HEK293 (cell line): ENCODE results near the gene TP73.
A peak's percentile ranks its signal among the peaks of the same experiment; 100 is the strongest.

ENCODE experiments used
- CTCF ChIA-PET: fragments of 350-600 bp; formaldehyde crosslinking; extraction: SDS; loops from one replicate; lab custom pipeline; 2021; ENCODE audit warnings: antibody characterized with exemption; lab: Yijun Ruan, JAX
- POLR2A ChIA-PET: fragments of 300-600 bp; formaldehyde crosslinking; extraction: SDS; loops from one replicate; lab custom pipeline; 2020; ENCODE audit warnings: antibody characterized with exemption, inconsistent platforms; lab: Yijun Ruan, JAX
- H3K27ac ChIP-seq: fragments of 200-500 bp; sonication (Bioruptor generic); 2 replicates; pipeline ENCODE4 v1.5.1; 2014; ENCODE audit warnings: low read depth, low read length, control low read depth, inconsistent platforms; ENCODE audit errors: extremely low read depth
- H3K36me3 ChIP-seq, 2 experiments: fragments of 200-500 bp in 1 of 2; sonication (Bioruptor generic) in 1 of 2; 1 replicate in 1 of 2; 2 replicates in 1 of 2; pipeline ENCODE4 v1.5.1; 2014 to 2017; ENCODE audit warnings: inconsistent platforms in 2 of 2, low read length in 2 of 2; ENCODE audit not compliant: control insufficient read depth in 2 of 2, insufficient read depth in 1 of 2
- H3K4me1 ChIP-seq: fragments of 200-500 bp; sonication (Bioruptor generic); 2 replicates; pipeline ENCODE4 v1.5.1; 2014; ENCODE audit warnings: mild to moderate bottlenecking, low read length, inconsistent platforms; ENCODE audit not compliant: control insufficient read depth, insufficient read depth
- H3K4me3 ChIP-seq: 2 replicates; pipeline ENCODE4 v1.5.1; 2011; ENCODE audit warnings: low read depth, mild to moderate bottlenecking, control low read depth, low read length, moderate library complexity
- H3K9me3 ChIP-seq: fragments of 200-500 bp; sonication (Bioruptor generic); 2 replicates; pipeline ENCODE4 v1.5.1; 2014; ENCODE audit warnings: low read depth, low read length, inconsistent platforms; ENCODE audit not compliant: control insufficient read depth, insufficient read depth
- BCL11A ChIP-seq: fragments of 450-650 bp; formaldehyde crosslinking; IDR thresholded peaks from 2 replicates; pipeline ENCODE4 v1.5.1; 2016; ENCODE audit warnings: low read depth, missing biosample characterization, missing genetic modification characterization
- BCL11B ChIP-seq: fragments of 450-650 bp; formaldehyde crosslinking; IDR thresholded peaks from 2 replicates; pipeline ENCODE4 v1.5.1; 2016; ENCODE audit warnings: low read depth, missing biosample characterization, missing genetic modification characterization
- GLI4 ChIP-seq: fragments of 450-650 bp; formaldehyde crosslinking; IDR thresholded peaks from 2 replicates; pipeline ENCODE4 v1.5.1; 2016; ENCODE audit warnings: missing biosample characterization, missing genetic modification characterization
- IKZF3 ChIP-seq: fragments of 450-650 bp; IDR thresholded peaks from 2 replicates; pipeline ENCODE4 v1.5.0; 2018; ENCODE audit warnings: missing biosample characterization, mild to moderate bottlenecking, missing genetic modification characterization, moderate library complexity
- MEIS1 ChIP-seq: sonication (generic); formaldehyde crosslinking; IDR thresholded peaks from 2 replicates; pipeline ENCODE4 v1.8.1; 2022; ENCODE audit warnings: missing genetic modification reagents, mild to moderate bottlenecking, borderline replicate concordance
- MZF1 ChIP-seq: fragments of 450-650 bp; formaldehyde crosslinking; IDR thresholded peaks from 2 replicates; pipeline ENCODE4 v1.5.1; 2017; ENCODE audit warnings: missing biosample characterization, missing genetic modification characterization, borderline replicate concordance
- SETDB1 ChIP-seq: IDR thresholded peaks from one replicate; pipeline ENCODE4 v1.6.1; 2017; ENCODE audit warnings: mild to moderate bottlenecking, low read length, moderate library complexity, mixed read lengths; ENCODE audit not compliant: insufficient read length
- TRIM28 ChIP-seq: IDR thresholded peaks from 2 replicates; pipeline ENCODE4 v1.6.1; 2011; ENCODE audit warnings: low read length, control low read depth, borderline replicate concordance
- ZBTB48 ChIP-seq: fragments of 450-650 bp; formaldehyde crosslinking; IDR thresholded peaks from 2 replicates; pipeline ENCODE4 v1.5.1; 2016; ENCODE audit warnings: missing biosample characterization, missing genetic modification characterization
- ZNF16 ChIP-seq: fragments of 450-650 bp; formaldehyde crosslinking; IDR thresholded peaks from 2 replicates; pipeline ENCODE4 v1.5.1; 2016; ENCODE audit warnings: low read depth, missing biosample characterization, missing genetic modification characterization
- ZNF24 ChIP-seq: fragments of 450-650 bp; formaldehyde crosslinking; IDR thresholded peaks from 2 replicates; pipeline ENCODE4 v1.5.1; 2016; ENCODE audit warnings: missing biosample characterization, missing genetic modification characterization
- ZNF366 ChIP-seq: fragments of 450-650 bp; formaldehyde crosslinking; conservative IDR thresholded peaks from 2 replicates; pipeline ENCODE4 v1.5.1; 2016; ENCODE audit warnings: missing biosample characterization, missing genetic modification characterization
- ZNF426 ChIP-seq: fragments of 450-650 bp; formaldehyde crosslinking; IDR thresholded peaks from 2 replicates; pipeline ENCODE4 v1.5.1; 2017; ENCODE audit warnings: missing biosample characterization, missing genetic modification characterization, mild to moderate bottlenecking, inconsistent platforms, moderate library complexity
- ZNF664 ChIP-seq: fragments of 450-650 bp; formaldehyde crosslinking; IDR thresholded peaks from 2 replicates; pipeline ENCODE4 v1.5.1; 2016; ENCODE audit warnings: missing biosample characterization, missing genetic modification characterization
- ZNF76 ChIP-seq: fragments of 450-650 bp; formaldehyde crosslinking; IDR thresholded peaks from 2 replicates; pipeline ENCODE4; 2016; ENCODE audit warnings: low read depth, missing biosample characterization, missing genetic modification characterization, borderline replicate concordance
- ZNF776 ChIP-seq: fragments of 450-650 bp; formaldehyde crosslinking; IDR thresholded peaks from 2 replicates; pipeline ENCODE4 v1.5.0; 2017; ENCODE audit warnings: missing biosample characterization, missing genetic modification characterization, borderline replicate concordance
- ZNF791 ChIP-seq: fragments of 450-650 bp; formaldehyde crosslinking; IDR thresholded peaks from 2 replicates; pipeline ENCODE4 v1.5.1; 2016; ENCODE audit warnings: missing biosample characterization, missing genetic modification characterization
- ZNF830 ChIP-seq: fragments of 450-650 bp; IDR thresholded peaks from 2 replicates; pipeline ENCODE4 v1.5.0; 2018; ENCODE audit warnings: missing biosample characterization, missing genetic modification characterization, low read depth, mild to moderate bottlenecking, moderate library complexity
- ZNF843 ChIP-seq: fragments of 450-650 bp; formaldehyde crosslinking; IDR thresholded peaks from 2 replicates; pipeline ENCODE4 v1.5.1; 2016; ENCODE audit warnings: missing biosample characterization, missing genetic modification characterization
- ZSCAN16 ChIP-seq: fragments of 450-650 bp; formaldehyde crosslinking; IDR thresholded peaks from 2 replicates; pipeline ENCODE4 v1.5.1; 2016; ENCODE audit warnings: missing biosample characterization, missing genetic modification characterization
- TF ChIP-seq, protein P1 (sequence below): fragments of 450-650 bp; formaldehyde crosslinking; IDR thresholded peaks from 2 replicates; pipeline ENCODE4 v1.5.1; 2016; ENCODE audit warnings: missing biosample characterization, missing genetic modification characterization
- TF ChIP-seq, protein P2 (sequence below): fragments of 450-650 bp; formaldehyde crosslinking; IDR thresholded peaks from 2 replicates; pipeline ENCODE4 v1.5.1; 2016; ENCODE audit warnings: missing biosample characterization, missing genetic modification characterization
- TF ChIP-seq, protein P3 (sequence below): fragments of 450-650 bp; formaldehyde crosslinking; IDR thresholded peaks from 2 replicates; pipeline ENCODE4 v1.5.1; 2016; ENCODE audit warnings: missing biosample characterization, missing genetic modification characterization
- TF ChIP-seq, protein P4 (sequence below): fragments of 450-650 bp; IDR thresholded peaks from 2 replicates; pipeline ENCODE4 v1.5.1; 2018; ENCODE audit warnings: missing biosample characterization, mild to moderate bottlenecking, missing genetic modification characterization

TP73 gene

DNA sequence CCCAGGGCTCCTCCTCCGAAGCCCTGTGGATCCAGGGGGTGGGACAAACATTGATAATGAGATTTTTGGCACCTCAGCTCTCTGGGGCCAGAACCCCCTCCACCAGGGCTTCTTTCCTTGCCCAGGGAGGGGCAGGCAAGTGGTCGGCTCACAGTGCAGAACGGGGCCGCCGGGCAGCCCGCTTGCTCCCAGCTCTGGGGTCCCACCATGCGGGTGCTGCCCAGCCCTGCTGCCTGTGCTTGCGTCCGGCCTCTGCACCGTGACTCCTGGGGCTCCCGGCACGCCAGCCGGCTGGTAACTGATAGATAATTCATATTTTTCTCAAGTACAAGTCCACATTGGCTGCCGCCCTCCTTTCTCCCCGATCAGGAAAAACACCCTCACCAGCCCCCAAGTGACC, 57.9 kb downstream of the TP73 start (continued):
- TF ChIP-seq, protein P1, sequence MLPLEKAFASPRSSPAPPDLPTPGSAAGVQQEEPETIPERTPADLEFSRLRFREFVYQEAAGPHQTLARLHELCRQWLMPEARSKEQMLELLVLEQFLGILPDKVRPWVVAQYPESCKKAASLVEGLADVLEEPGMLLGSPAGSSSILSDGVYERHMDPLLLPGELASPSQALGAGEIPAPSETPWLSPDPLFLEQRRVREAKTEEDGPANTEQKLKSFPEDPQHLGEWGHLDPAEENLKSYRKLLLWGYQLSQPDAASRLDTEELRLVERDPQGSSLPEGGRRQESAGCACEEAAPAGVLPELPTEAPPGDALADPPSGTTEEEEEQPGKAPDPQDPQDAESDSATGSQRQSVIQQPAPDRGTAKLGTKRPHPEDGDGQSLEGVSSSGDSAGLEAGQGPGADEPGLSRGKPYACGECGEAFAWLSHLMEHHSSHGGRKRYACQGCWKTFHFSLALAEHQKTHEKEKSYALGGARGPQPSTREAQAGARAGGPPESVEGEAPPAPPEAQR, result no peak
- TF ChIP-seq, protein P2, sequence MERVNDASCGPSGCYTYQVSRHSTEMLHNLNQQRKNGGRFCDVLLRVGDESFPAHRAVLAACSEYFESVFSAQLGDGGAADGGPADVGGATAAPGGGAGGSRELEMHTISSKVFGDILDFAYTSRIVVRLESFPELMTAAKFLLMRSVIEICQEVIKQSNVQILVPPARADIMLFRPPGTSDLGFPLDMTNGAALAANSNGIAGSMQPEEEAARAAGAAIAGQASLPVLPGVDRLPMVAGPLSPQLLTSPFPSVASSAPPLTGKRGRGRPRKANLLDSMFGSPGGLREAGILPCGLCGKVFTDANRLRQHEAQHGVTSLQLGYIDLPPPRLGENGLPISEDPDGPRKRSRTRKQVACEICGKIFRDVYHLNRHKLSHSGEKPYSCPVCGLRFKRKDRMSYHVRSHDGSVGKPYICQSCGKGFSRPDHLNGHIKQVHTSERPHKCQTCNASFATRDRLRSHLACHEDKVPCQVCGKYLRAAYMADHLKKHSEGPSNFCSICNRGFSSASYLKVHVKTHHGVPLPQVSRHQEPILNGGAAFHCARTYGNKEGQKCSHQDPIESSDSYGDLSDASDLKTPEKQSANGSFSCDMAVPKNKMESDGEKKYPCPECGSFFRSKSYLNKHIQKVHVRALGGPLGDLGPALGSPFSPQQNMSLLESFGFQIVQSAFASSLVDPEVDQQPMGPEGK (tag by site-specific recombination), result no peak

DNA sequence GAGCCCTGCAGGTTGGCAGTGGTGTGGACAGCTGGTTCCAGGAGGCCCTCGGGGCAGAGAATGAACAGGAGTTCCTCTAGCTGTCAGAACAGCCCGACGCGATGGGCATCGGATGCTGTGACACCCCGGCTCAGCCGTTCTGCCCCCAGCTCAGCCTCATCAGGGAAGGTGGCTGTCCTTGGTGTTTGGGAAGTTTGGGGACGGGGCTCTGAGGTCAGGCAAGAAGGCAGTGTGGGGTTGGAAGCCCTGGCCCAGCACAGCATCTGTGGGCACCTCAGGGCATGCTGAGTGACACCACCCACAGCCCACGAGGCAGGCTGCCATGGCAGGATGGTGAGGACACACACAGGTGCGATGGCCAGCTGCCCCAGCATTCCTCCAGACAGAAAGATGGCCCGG, 59.1 kb downstream of the TP73 start:
- H3K36me3 ChIP-seq, result peaks cover 0 to 39% of the 10 kb centered on the region in 2 experiments; a peak in 1 of 3 replicates
- H3K4me1 ChIP-seq, result no peaks in the 10 kb centered on the region
- ChIA-PET POLR2A (no interaction called here), CTCF (interaction anchor here (2.0 kb wide), 1 partner anchor 13 kb away, joined by 11 read pairs; no protein-coding TSS in a partner anchor)
- no peaks in the 10 kb centered on the region for H3K9me3 ChIP-seq
- no peak overlapping the region for H3K4me3 ChIP-seq
- TF ChIP-seq SETDB1, result no peak
- no peak for TF ChIP-seq ZNF776 (tag by site-specific recombination)
- TF ChIP-seq, protein P3, sequence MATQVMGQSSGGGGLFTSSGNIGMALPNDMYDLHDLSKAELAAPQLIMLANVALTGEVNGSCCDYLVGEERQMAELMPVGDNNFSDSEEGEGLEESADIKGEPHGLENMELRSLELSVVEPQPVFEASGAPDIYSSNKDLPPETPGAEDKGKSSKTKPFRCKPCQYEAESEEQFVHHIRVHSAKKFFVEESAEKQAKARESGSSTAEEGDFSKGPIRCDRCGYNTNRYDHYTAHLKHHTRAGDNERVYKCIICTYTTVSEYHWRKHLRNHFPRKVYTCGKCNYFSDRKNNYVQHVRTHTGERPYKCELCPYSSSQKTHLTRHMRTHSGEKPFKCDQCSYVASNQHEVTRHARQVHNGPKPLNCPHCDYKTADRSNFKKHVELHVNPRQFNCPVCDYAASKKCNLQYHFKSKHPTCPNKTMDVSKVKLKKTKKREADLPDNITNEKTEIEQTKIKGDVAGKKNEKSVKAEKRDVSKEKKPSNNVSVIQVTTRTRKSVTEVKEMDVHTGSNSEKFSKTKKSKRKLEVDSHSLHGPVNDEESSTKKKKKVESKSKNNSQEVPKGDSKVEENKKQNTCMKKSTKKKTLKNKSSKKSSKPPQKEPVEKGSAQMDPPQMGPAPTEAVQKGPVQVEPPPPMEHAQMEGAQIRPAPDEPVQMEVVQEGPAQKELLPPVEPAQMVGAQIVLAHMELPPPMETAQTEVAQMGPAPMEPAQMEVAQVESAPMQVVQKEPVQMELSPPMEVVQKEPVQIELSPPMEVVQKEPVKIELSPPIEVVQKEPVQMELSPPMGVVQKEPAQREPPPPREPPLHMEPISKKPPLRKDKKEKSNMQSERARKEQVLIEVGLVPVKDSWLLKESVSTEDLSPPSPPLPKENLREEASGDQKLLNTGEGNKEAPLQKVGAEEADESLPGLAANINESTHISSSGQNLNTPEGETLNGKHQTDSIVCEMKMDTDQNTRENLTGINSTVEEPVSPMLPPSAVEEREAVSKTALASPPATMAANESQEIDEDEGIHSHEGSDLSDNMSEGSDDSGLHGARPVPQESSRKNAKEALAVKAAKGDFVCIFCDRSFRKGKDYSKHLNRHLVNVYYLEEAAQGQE, result peak; percentile 22; the same call in 1 of the 2 replicates
- no peak overlapping the region for H3K27ac ChIP-seq

DNA sequence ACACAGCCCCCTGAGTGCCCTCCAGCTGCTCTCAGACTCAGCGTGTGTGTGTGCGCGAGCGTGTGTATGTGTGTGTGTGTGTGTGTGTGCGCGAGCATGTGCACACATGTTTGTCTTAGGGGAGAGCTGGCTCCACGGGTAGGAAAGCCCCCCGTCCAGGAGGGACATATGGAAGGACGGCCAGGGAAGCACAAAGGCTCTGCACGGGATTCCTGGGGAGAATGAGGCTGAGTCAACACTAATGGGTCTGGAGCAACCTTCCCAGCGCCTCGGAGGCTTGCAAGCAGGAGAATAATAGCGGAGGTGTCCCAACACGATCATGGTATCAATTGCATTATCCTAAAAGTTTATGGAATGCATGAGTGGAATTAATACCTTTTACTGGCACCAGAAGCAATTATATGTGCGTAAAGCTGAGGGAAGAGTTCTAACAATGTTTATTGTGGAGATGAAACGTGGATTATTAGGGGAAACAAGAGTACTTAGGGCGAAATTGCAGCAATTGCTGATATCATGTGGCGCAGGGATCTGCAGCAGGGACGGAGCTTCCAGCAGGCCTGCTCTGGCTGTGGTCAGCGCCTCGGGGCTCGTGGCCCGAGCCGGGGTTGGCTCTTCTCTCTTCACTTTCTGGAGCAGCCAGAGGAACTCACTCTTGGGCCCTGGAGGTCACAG, 59.6 kb downstream of the TP73 start:
- H3K36me3 ChIP-seq, result peaks cover 0 to 39% of the 10 kb centered on the region in 2 experiments; a peak in 1 of 3 replicates
- no peaks in the 10 kb centered on the region for H3K4me1 ChIP-seq
- no peaks in the 10 kb centered on the region for H3K9me3 ChIP-seq
- CTCF ChIA-PET, result interaction anchor here (1.3 to 2.0 kb wide), 2 partner anchors 13 to 17 kb away, joined by 4 to 11 read pairs; no protein-coding TSS in a partner anchor
- no peak overlapping the region for H3K27ac ChIP-seq
- no peak overlapping the region for H3K4me3 ChIP-seq
- POLR2A ChIA-PET, result interaction anchor here (0.6 kb wide), 1 partner anchor 185 kb away, joined by 3 read pairs; no protein-coding TSS in a partner anchor
- TF ChIP-seq, protein P4, sequence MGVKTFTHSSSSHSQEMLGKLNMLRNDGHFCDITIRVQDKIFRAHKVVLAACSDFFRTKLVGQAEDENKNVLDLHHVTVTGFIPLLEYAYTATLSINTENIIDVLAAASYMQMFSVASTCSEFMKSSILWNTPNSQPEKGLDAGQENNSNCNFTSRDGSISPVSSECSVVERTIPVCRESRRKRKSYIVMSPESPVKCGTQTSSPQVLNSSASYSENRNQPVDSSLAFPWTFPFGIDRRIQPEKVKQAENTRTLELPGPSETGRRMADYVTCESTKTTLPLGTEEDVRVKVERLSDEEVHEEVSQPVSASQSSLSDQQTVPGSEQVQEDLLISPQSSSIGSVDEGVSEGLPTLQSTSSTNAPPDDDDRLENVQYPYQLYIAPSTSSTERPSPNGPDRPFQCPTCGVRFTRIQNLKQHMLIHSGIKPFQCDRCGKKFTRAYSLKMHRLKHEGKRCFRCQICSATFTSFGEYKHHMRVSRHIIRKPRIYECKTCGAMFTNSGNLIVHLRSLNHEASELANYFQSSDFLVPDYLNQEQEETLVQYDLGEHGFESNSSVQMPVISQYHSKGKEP, result peak; percentile 96
- no peak for TF ChIP-seq MZF1 (tag by site-specific recombination)
- no peak for TF ChIP-seq ZNF791 (tag by site-specific recombination)
- no peak for TF ChIP-seq ZNF366 (tag by site-specific recombination)
- no peak for TF ChIP-seq ZBTB48 (tag by site-specific recombination)
- TF ChIP-seq TRIM28, result peak; percentile 80
- no peak for TF ChIP-seq ZNF664 (tag by site-specific recombination)
- TF ChIP-seq BCL11B (tag by site-specific recombination), result no peak
- TF ChIP-seq ZNF426 (tag by site-specific recombination), result no peak
- no peak for TF ChIP-seq BCL11A (tag by site-specific recombination)
- TF ChIP-seq GLI4 (tag by site-specific recombination), result no peak
- TF ChIP-seq ZNF843 (tag by site-specific recombination), result peak; percentile 59; the same call in 1 of the 2 replicates
- peak; percentile 53; the same call in 1 of the 2 replicates for TF ChIP-seq ZNF24
- TF ChIP-seq ZNF16 (tag by site-specific recombination), result no peak
- TF ChIP-seq MEIS1 (CRISPR knock-in tag), result no peak
- TF ChIP-seq ZSCAN16 (tag by site-specific recombination), result no peak
- no peak for TF ChIP-seq ZNF830 (tag by site-specific recombination)
- no peak for TF ChIP-seq IKZF3 (tag by site-specific recombination)
- TF ChIP-seq ZNF76, result no peak
